ENCODE results near the gene AK9. TPM values are rescaled to one million over a fixed set of nuclear protein-coding genes. Genes with fewer than 3 reads are reported as not detected.

AK9 gene
- total and polyA plus RNA-seq, 9 of the 15 experiments (the other 6 are each of a cell fraction or from before 2014, with no cell fraction given) = 0.59 to 1.9 (median 1.2) TPM

DNA sequence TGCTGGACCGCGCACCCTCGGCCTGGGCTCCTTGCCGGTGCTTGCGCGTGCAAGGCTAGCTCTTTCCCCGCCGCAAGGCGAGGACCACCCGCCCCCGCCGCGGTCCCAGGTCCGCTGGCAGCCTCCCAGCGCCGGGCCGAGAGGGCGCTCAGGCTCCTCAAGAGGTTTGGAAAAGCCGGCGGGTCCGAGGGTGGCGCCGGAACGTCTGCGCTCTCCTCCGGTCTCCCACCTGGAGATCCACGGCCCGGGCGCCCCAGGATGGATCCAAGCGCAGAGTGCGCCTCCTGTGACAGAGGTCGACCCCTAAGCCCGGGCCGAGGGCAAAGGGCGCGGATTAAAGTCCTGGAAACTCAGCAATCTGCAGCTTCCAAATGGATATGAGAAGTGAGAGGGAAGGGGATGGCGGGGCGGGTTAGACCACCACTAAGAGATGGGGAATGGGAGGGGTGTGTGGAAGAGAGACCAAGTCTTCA, 234.9 kb downstream of the AK9 start (continued):
- TF ChIP-seq, protein P1, sequence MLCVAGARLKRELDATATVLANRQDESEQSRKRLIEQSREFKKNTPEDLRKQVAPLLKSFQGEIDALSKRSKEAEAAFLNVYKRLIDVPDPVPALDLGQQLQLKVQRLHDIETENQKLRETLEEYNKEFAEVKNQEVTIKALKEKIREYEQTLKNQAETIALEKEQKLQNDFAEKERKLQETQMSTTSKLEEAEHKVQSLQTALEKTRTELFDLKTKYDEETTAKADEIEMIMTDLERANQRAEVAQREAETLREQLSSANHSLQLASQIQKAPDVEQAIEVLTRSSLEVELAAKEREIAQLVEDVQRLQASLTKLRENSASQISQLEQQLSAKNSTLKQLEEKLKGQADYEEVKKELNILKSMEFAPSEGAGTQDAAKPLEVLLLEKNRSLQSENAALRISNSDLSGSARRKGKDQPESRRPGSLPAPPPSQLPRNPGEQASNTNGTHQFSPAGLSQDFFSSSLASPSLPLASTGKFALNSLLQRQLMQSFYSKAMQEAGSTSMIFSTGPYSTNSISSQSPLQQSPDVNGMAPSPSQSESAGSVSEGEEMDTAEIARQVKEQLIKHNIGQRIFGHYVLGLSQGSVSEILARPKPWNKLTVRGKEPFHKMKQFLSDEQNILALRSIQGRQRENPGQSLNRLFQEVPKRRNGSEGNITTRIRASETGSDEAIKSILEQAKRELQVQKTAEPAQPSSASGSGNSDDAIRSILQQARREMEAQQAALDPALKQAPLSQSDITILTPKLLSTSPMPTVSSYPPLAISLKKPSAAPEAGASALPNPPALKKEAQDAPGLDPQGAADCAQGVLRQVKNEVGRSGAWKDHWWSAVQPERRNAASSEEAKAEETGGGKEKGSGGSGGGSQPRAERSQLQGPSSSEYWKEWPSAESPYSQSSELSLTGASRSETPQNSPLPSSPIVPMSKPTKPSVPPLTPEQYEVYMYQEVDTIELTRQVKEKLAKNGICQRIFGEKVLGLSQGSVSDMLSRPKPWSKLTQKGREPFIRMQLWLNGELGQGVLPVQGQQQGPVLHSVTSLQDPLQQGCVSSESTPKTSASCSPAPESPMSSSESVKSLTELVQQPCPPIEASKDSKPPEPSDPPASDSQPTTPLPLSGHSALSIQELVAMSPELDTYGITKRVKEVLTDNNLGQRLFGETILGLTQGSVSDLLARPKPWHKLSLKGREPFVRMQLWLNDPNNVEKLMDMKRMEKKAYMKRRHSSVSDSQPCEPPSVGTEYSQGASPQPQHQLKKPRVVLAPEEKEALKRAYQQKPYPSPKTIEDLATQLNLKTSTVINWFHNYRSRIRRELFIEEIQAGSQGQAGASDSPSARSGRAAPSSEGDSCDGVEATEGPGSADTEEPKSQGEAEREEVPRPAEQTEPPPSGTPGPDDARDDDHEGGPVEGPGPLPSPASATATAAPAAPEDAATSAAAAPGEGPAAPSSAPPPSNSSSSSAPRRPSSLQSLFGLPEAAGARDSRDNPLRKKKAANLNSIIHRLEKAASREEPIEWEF (CRISPR knock-in tag; IDR thresholded peaks at IDR 0.05) = no peak
- TF ChIP-seq HDAC1 (IDR thresholded peaks at IDR 0.05) (peak in 1 of 2 experiments; percentile 36; a peak in 2 of 4 replicates), EWSR1 (IDR thresholded peaks at IDR 0.05; ENCODE audit: borderline replicate concordance, low read depth, partially characterized antibody) (no peak), IRF2 (CRISPR knock-in tag; IDR thresholded peaks at IDR 0.05) (no peak), ELF2 (CRISPR knock-in tag; IDR thresholded peaks at IDR 0.05) (no peak), RBM34 (IDR thresholded peaks at IDR 0.05; ENCODE audit: borderline replicate concordance, insufficient read depth, low read length) (no peak), RAD21 (CRISPR knock-in tag; conservative IDR thresholded peaks at IDR 0.05 in 1 of 2, IDR thresholded peaks at IDR 0.05 in 1 of 2) (peak in 1 of 2 experiments; percentile 33; a peak in 1 of 4 replicates), RBM25 (IDR thresholded peaks at IDR 0.05; ENCODE audit: low read depth, low read length, severe bottlenecking) (no peak), LCOR (CRISPR knock-in tag; IDR thresholded peaks at IDR 0.05) (peak; percentile 18; the same call in 1 of the 2 replicates), FOXM1 (IDR thresholded peaks at IDR 0.05; ENCODE audit: low read depth) (no peak), FOXM1 (CRISPR knock-in tag; IDR thresholded peaks at IDR 0.05; ENCODE audit: low read depth) (0 out of 2 replicates have a peak, but pooled peaks have one; percentile 29), ZBTB7A (IDR thresholded peaks at IDR 0.05; ENCODE audit: borderline replicate concordance, control insufficient read depth, low read depth, low read length) (0 out of 2 replicates have a peak, but pooled peaks have one; percentile 62), ESRRA (IDR thresholded peaks at IDR 0.05; ENCODE audit: borderline replicate concordance, low read depth) (0 out of 2 replicates have a peak, but pooled peaks have one; percentile 38)
- TF ChIP-seq, protein P2, sequence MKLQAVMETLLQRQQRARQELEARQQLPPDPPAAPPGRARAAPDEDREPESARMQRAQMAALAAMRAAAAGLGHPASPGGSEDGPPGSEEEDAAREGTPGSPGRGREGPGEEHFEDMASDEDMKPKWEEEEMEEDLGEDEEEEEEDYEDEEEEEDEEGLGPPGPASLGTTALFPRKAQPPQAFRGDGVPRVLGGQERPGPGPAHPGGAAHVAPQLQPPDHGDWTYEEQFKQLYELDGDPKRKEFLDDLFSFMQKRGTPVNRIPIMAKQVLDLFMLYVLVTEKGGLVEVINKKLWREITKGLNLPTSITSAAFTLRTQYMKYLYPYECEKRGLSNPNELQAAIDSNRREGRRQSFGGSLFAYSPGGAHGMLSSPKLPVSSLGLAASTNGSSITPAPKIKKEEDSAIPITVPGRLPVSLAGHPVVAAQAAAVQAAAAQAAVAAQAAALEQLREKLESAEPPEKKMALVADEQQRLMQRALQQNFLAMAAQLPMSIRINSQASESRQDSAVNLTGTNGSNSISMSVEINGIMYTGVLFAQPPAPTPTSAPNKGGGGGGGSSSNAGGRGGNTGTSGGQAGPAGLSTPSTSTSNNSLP (IDR thresholded peaks at IDR 0.05; ENCODE audit: borderline replicate concordance, low read depth, low read length) = no peak
- TF ChIP-seq, protein P3, sequence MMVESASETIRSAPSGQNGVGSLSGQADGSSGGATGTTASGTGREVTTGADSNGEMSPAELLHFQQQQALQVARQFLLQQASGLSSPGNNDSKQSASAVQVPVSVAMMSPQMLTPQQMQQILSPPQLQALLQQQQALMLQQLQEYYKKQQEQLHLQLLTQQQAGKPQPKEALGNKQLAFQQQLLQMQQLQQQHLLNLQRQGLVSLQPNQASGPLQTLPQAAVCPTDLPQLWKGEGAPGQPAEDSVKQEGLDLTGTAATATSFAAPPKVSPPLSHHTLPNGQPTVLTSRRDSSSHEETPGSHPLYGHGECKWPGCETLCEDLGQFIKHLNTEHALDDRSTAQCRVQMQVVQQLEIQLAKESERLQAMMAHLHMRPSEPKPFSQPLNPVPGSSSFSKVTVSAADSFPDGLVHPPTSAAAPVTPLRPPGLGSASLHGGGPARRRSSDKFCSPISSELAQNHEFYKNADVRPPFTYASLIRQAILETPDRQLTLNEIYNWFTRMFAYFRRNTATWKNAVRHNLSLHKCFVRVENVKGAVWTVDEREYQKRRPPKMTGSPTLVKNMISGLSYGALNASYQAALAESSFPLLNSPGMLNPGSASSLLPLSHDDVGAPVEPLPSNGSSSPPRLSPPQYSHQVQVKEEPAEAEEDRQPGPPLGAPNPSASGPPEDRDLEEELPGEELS (CRISPR knock-in tag; IDR thresholded peaks at IDR 0.05; ENCODE audit: borderline replicate concordance) = no peak
- TF ChIP-seq, protein P4, sequence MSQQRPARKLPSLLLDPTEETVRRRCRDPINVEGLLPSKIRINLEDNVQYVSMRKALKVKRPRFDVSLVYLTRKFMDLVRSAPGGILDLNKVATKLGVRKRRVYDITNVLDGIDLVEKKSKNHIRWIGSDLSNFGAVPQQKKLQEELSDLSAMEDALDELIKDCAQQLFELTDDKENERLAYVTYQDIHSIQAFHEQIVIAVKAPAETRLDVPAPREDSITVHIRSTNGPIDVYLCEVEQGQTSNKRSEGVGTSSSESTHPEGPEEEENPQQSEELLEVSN (IDR thresholded peaks at IDR 0.05; ENCODE audit: borderline replicate concordance in 1 of 2, extremely low read depth in 1 of 2, insufficient read depth in 1 of 2, insufficient read length in 1 of 2, low read depth in 1 of 2, low read length in 1 of 2, poor library complexity in 1 of 2, severe bottlenecking in 1 of 2) = peak in 1 of 2 experiments; percentile 6

Measured in K562 (cell line).